ENCODE measurements around the gene CAMK2D. TPM values are rescaled to one million over a fixed set of nuclear protein-coding genes. Genes with fewer than 3 reads are reported as not detected.

CAMK2D gene
- total RNA-seq, 1 experiment from 2014 or later: 7.1 TPM

DNA sequence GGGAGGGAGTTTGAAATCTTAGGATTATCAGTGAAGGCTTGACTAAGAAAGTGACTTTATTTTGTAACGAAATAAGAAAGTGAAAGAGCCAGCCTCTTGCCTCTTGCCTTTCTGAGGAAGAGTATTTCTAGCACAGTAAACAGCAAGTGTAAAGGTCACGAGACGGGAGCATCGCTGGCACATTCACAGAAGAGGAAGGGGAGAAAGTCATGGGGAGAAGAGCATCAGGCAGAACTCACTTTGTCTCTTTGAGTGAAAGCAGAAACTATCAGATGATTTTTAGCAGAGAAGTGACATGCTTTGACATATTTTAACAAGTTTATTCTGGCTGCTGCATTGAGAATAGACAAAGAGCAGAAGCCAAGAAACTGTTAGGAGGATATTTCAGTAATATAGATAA lies 313.8 kb downstream of the CAMK2D start:
- H2AFZ ChIP-seq: no peak overlapping the region
- POLR2A ChIA-PET (ENCODE audit: unreplicated experiment): no interaction called here
- no peaks in the 10 kb centered on the region for H3K9me3 ChIP-seq (ENCODE audit: insufficient read depth, low read depth)
- no peaks in the 10 kb centered on the region for H3K9me2 ChIP-seq (ENCODE audit: insufficient read depth)
- no peaks in the 10 kb centered on the region for H3F3A ChIP-seq (ENCODE audit: insufficient read depth, low read depth)
- H3K79me2 ChIP-seq (ENCODE audit: low read depth): no peaks in the 10 kb centered on the region
- CTCF ChIA-PET: no interaction called here
- no peak for TF ChIP-seq EZH2 (IDR thresholded peaks at IDR 0.05; ENCODE audit: low read depth)
- TF ChIP-seq, protein P1, sequence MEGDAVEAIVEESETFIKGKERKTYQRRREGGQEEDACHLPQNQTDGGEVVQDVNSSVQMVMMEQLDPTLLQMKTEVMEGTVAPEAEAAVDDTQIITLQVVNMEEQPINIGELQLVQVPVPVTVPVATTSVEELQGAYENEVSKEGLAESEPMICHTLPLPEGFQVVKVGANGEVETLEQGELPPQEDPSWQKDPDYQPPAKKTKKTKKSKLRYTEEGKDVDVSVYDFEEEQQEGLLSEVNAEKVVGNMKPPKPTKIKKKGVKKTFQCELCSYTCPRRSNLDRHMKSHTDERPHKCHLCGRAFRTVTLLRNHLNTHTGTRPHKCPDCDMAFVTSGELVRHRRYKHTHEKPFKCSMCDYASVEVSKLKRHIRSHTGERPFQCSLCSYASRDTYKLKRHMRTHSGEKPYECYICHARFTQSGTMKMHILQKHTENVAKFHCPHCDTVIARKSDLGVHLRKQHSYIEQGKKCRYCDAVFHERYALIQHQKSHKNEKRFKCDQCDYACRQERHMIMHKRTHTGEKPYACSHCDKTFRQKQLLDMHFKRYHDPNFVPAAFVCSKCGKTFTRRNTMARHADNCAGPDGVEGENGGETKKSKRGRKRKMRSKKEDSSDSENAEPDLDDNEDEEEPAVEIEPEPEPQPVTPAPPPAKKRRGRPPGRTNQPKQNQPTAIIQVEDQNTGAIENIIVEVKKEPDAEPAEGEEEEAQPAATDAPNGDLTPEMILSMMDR (conservative IDR thresholded peaks at IDR 0.05): no peak
- H4K20me1 ChIP-seq (ENCODE audit: insufficient read depth): no peaks in the 10 kb centered on the region
- no peaks in the 10 kb centered on the region for H3K36me3 ChIP-seq (ENCODE audit: low read depth)
- H3K27ac ChIP-seq: no peak overlapping the region
- peaks cover 6% of the 10 kb centered on the region; the same call in 1 of the 2 replicates for H3K4me1 ChIP-seq (replicated peaks; ENCODE audit: insufficient read depth)
- no peak for DNase-seq
- intact Hi-C loops (cut with micrococcal nuclease; ENCODE audit: unreplicated experiment): no loop called here
- H3K27me3 ChIP-seq (ENCODE audit: insufficient read depth, low read depth): no peaks in the 10 kb centered on the region
- no TSS peak for BruUV-seq (replicated peaks)
- no peak overlapping the region for H3K4me2 ChIP-seq
- no peak overlapping the region for H3K4me3 ChIP-seq

DNA sequence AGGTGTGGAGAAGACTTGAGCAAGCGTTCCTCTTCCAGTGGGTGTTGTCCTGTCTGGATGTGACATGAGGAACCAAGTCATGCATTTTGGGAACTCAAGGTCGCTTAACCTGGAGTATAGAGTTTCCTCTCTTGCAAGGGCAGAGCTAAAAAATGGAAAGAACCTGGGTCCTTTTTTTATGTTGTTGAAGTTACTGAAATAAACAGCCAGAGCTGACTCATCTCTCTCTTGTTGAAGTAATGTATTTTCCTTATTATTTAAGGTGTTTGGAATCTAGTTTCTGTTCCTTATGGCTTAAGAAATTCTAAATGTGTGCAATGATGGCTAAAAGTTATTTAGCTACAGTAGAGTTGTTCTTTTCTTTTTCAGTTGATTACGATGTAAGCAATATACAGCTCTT lies 314.5 kb downstream of the CAMK2D start:
- H4K20me1 ChIP-seq (ENCODE audit: insufficient read depth): no peaks in the 10 kb centered on the region
- ChIA-PET POLR2A (ENCODE audit: unreplicated experiment) (no interaction called here), CTCF (no interaction called here)
- TF ChIP-seq, protein P1 (conservative IDR thresholded peaks at IDR 0.05): no peak
- TF ChIP-seq EZH2 (IDR thresholded peaks at IDR 0.05; ENCODE audit: low read depth): no peak
- no peaks in the 10 kb centered on the region for H3K27me3 ChIP-seq (ENCODE audit: insufficient read depth, low read depth)
- DNase-seq: no peak
- H3K27ac ChIP-seq: no peak overlapping the region
- H3K79me2 ChIP-seq (ENCODE audit: low read depth): no peaks in the 10 kb centered on the region
- H3K4me3 ChIP-seq: no peak overlapping the region
- H3K9me3 ChIP-seq (ENCODE audit: insufficient read depth, low read depth): no peaks in the 10 kb centered on the region
- no peaks in the 10 kb centered on the region for H3F3A ChIP-seq (ENCODE audit: insufficient read depth, low read depth)
- H2AFZ ChIP-seq: no peak overlapping the region
- BruUV-seq (replicated peaks): no TSS peak
- no peaks in the 10 kb centered on the region for H3K36me3 ChIP-seq (ENCODE audit: low read depth)
- intact Hi-C loops (cut with micrococcal nuclease; ENCODE audit: unreplicated experiment): no loop called here
- H3K4me1 ChIP-seq (replicated peaks; ENCODE audit: insufficient read depth): peaks cover 6% of the 10 kb centered on the region; the same call in 1 of the 2 replicates
- no peak overlapping the region for H3K4me2 ChIP-seq
- H3K9me2 ChIP-seq (ENCODE audit: insufficient read depth): no peaks in the 10 kb centered on the region

DNA sequence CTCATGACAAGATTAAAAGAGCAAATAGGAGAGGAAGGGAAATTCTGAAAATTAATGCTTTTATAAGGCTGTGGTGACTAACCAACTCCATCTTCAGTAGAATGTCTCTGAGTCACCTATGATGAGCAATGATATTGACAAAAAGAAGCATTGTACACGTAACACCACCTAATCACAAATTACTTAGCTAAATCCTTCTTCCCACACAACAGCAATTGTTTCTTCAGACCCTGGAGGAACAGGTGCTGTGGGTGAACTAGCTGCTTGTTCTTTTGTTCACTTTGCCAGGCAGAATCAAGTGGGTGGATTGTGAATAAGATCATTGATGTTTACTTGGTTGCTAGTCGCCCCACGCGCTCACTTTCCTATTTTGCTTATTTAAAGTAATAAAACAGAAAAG lies 315.5 kb downstream of the CAMK2D start:
- H3F3A ChIP-seq (ENCODE audit: insufficient read depth, low read depth): no peaks in the 10 kb centered on the region
- no peaks in the 10 kb centered on the region for H3K36me3 ChIP-seq (ENCODE audit: low read depth)
- TF ChIP-seq, protein P1 (conservative IDR thresholded peaks at IDR 0.05): no peak
- no peak for TF ChIP-seq EZH2 (IDR thresholded peaks at IDR 0.05; ENCODE audit: low read depth)
- H3K4me3 ChIP-seq: no peak overlapping the region
- H3K27me3 ChIP-seq (ENCODE audit: insufficient read depth, low read depth): no peaks in the 10 kb centered on the region
- H3K79me2 ChIP-seq (ENCODE audit: low read depth): no peaks in the 10 kb centered on the region
- peak in 1 of 2 experiments; percentile 62 for DNase-seq
- CTCF ChIA-PET: no interaction called here
- H3K9me2 ChIP-seq (ENCODE audit: insufficient read depth): no peaks in the 10 kb centered on the region
- no peak overlapping the region for H3K4me2 ChIP-seq
- peaks cover 6% of the 10 kb centered on the region; the same call in 1 of the 2 replicates for H3K4me1 ChIP-seq (replicated peaks; ENCODE audit: insufficient read depth)
- no peaks in the 10 kb centered on the region for H4K20me1 ChIP-seq (ENCODE audit: insufficient read depth)
- no peak overlapping the region for H3K27ac ChIP-seq
- H3K9me3 ChIP-seq (ENCODE audit: insufficient read depth, low read depth): no peaks in the 10 kb centered on the region
- BruUV-seq (replicated peaks): no TSS peak
- POLR2A ChIA-PET (ENCODE audit: unreplicated experiment): no interaction called here
- intact Hi-C loops (cut with micrococcal nuclease; ENCODE audit: unreplicated experiment): no loop called here
- no peak overlapping the region for H2AFZ ChIP-seq

All from PC-9 (cell line).